H1 (cell line): ENCODE results near the gene MGAT4B. TPM values are rescaled to one million over a fixed set of nuclear protein-coding genes. Genes with fewer than 3 reads are reported as not detected.
A peak's percentile ranks its signal among the peaks of the same experiment; 100 is the strongest.

ENCODE experiments used
- CTCF ChIA-PET: fragments of 300-600 bp; sonication (Branson Sonifier 250); formaldehyde crosslinking; loops from one replicate; lab custom pipeline; 2021; ENCODE audit not compliant: partially characterized antibody; lab: Charles Lee
- POLR2A ChIA-PET: fragments of 300-600 bp; sonication (Branson Sonifier 250); formaldehyde crosslinking; loops from one replicate; lab custom pipeline; 2021; ENCODE audit warnings: inconsistent platforms; ENCODE audit not compliant: partially characterized antibody; lab: Charles Lee
- DNase-seq, 2 experiments: peaks; one replicate each; pipeline versions ENCODE4 v3.0.0 to v3.0.0-alpha.2; 2010 to 2022; ENCODE audit warnings: low spot score in 2 of 2, low read depth in 1 of 2, mixed read lengths in 1 of 2
- FAIRE-seq: peaks from 2 replicates; lab custom pipeline; 2011; peaks lifted over from hg19 to GRCh38; lab: Jason Lieb, UNC
- H2AFZ ChIP-seq: 2 replicates; pipeline ENCODE4 v1.8.1; 2012; ENCODE audit warnings: low read length, inconsistent platforms
- H2AK5ac ChIP-seq: 2 replicates; pipeline ENCODE4 v1.6.1; 2013; ENCODE audit warnings: low read depth, low read length
- H2BK120ac ChIP-seq: replicated peaks from 2 replicates; pipeline ENCODE3; 2013; ENCODE audit warnings: low read depth, low read length, inconsistent platforms
- H2BK12ac ChIP-seq: 2 replicates; pipeline ENCODE4 v1.6.1; 2013; ENCODE audit warnings: low read depth, low read length
- H2BK15ac ChIP-seq: 2 replicates; pipeline ENCODE4 v1.6.1; 2013; ENCODE audit warnings: low read length
- H2BK20ac ChIP-seq: 2 replicates; pipeline ENCODE4 v1.6.1; 2013; ENCODE audit warnings: low read length
- H2BK5ac ChIP-seq: 2 replicates; pipeline ENCODE4 v1.6.1; 2013; ENCODE audit warnings: low read depth, low read length
- H3K14ac ChIP-seq: 2 replicates; pipeline ENCODE4 v1.6.1; 2013; ENCODE audit warnings: inconsistent platforms; ENCODE audit not compliant: insufficient read length
- H3K18ac ChIP-seq: 2 replicates; pipeline ENCODE4 v1.6.1; 2013; ENCODE audit warnings: low read length; ENCODE audit errors: extremely low read depth
- H3K23ac ChIP-seq: 2 replicates; pipeline ENCODE4 v1.6.1; 2013; ENCODE audit warnings: inconsistent platforms; ENCODE audit not compliant: insufficient read length
- H3K23me2 ChIP-seq: 2 replicates; pipeline ENCODE4 v1.6.1; 2013; ENCODE audit warnings: low read depth, low read length
- H3K27ac ChIP-seq: 2 replicates; pipeline ENCODE4 v1.6.1; 2011; ENCODE audit warnings: low read depth, low read length, inconsistent platforms
- H3K27me3 ChIP-seq, 4 experiments: replicated peaks in 1 of 4; 1 replicate in 1 of 4; 2 replicates in 3 of 4; pipeline versions ENCODE4 v1.6.1 to v1.8.1; 2011 to 2013; ENCODE audit warnings: low read length in 3 of 4, mild to moderate bottlenecking in 3 of 4, inconsistent platforms in 2 of 4, mixed read lengths in 2 of 4, moderate library complexity in 1 of 4; ENCODE audit not compliant: control insufficient read depth in 3 of 4, insufficient read depth in 3 of 4; ENCODE audit errors: extremely low read depth in 1 of 4
- H3K36me3 ChIP-seq, 4 experiments: 2 replicates each; pipeline versions ENCODE4 v1.6.1 to v1.8.1; 2011 to 2013; ENCODE audit warnings: mild to moderate bottlenecking in 4 of 4, low read length in 3 of 4, moderate library complexity in 2 of 4, control low read depth in 1 of 4, inconsistent platforms in 1 of 4; ENCODE audit not compliant: insufficient read depth in 4 of 4, control insufficient read depth in 2 of 4
- H3K4ac ChIP-seq: replicated peaks from 2 replicates; pipeline ENCODE3; 2013; ENCODE audit warnings: low read length, low read depth, mixed read lengths, inconsistent platforms; ENCODE audit not compliant: insufficient read length
- H3K4me1 ChIP-seq, 4 experiments: replicated peaks in 1 of 4; 1 replicate in 1 of 4; 2 replicates in 3 of 4; pipeline versions ENCODE4 v1.6.1 to v1.8.1; 2011 to 2013; ENCODE audit warnings: low read length in 3 of 4, inconsistent platforms in 2 of 4, mixed read lengths in 1 of 4; ENCODE audit not compliant: insufficient read depth in 4 of 4, control insufficient read depth in 3 of 4
- H3K4me2 ChIP-seq, 2 experiments: 2 replicates each; pipeline versions ENCODE4 v1.6.1 to v1.8.1; 2011 to 2013; ENCODE audit warnings: low read depth in 2 of 2, low read length in 2 of 2, control low read depth in 1 of 2, inconsistent platforms in 1 of 2, mild to moderate bottlenecking in 1 of 2; ENCODE audit not compliant: insufficient read depth in 1 of 2
- H3K4me3 ChIP-seq, 4 experiments: fragments of 200-600, 300-600 bp in 1 of 4; sonication (generic), shearing (Covaris generic), sonication (Bioruptor Twin) in 1 of 4; 2 replicates each; pipeline versions ENCODE4 v1.5.1 to v1.8.1; 2011 to 2016; ENCODE audit warnings: low read length in 4 of 4, low read depth in 3 of 4, control low read depth in 2 of 4, inconsistent platforms in 2 of 4, mild to moderate bottlenecking in 2 of 4, mixed read lengths in 1 of 4, moderate library complexity in 1 of 4; ENCODE audit not compliant: insufficient read depth in 2 of 4; ENCODE audit errors: extremely low read depth in 1 of 4
- H3K56ac ChIP-seq: replicated peaks from 2 replicates; pipeline ENCODE3; 2013; ENCODE audit warnings: low read depth, mild to moderate bottlenecking, mixed read lengths, low read length, inconsistent platforms; ENCODE audit not compliant: insufficient read length
- H3K79me1 ChIP-seq: 2 replicates; pipeline ENCODE4 v1.6.1; 2013; ENCODE audit warnings: low read depth, low read length, control low read depth
- H3K79me2 ChIP-seq, 2 experiments: 2 replicates each; pipeline versions ENCODE4 v1.6.1 to v1.8.1; 2012 to 2013; ENCODE audit warnings: low read length in 2 of 2, mild to moderate bottlenecking in 2 of 2, inconsistent platforms in 1 of 2; ENCODE audit not compliant: insufficient read depth in 2 of 2, control insufficient read depth in 1 of 2
- H3K9ac ChIP-seq, 4 experiments: replicated peaks in 1 of 4; 1 replicate in 1 of 4; 2 replicates in 3 of 4; pipeline versions ENCODE4 v1.6.1 to v1.8.1; 2011 to 2013; ENCODE audit warnings: low read depth in 3 of 4, low read length in 3 of 4, control low read depth in 2 of 4, mild to moderate bottlenecking in 2 of 4, moderate library complexity in 2 of 4, inconsistent platforms in 1 of 4; ENCODE audit errors: extremely low read depth in 1 of 4
- H3K9me3 ChIP-seq, 2 experiments: 2 replicates each; pipeline versions ENCODE4 v1.6.1 to v1.8.1; 2012 to 2013; ENCODE audit warnings: mild to moderate bottlenecking in 2 of 2, moderate library complexity in 2 of 2, control low read depth in 1 of 2, inconsistent platforms in 1 of 2, low read depth in 1 of 2, low read length in 1 of 2, mixed read lengths in 1 of 2; ENCODE audit not compliant: insufficient read depth in 2 of 2
- H4K20me1 ChIP-seq, 2 experiments: replicated peaks in 1 of 2; 2 replicates each; pipeline versions ENCODE3 to v1.8.1; 2011 to 2013; ENCODE audit warnings: inconsistent platforms in 2 of 2, low read length in 2 of 2, mild to moderate bottlenecking in 1 of 2; ENCODE audit not compliant: insufficient read depth in 2 of 2, control insufficient read depth in 1 of 2
- H4K5ac ChIP-seq: 2 replicates; pipeline ENCODE4 v1.6.1; 2013; ENCODE audit warnings: low read length, low read depth, mixed read lengths, inconsistent platforms; ENCODE audit not compliant: insufficient read length
- H4K8ac ChIP-seq: 2 replicates; pipeline ENCODE4 v1.8.0; 2013; ENCODE audit warnings: mild to moderate bottlenecking, moderate library complexity, low read length, inconsistent platforms; ENCODE audit not compliant: insufficient read depth; ENCODE audit errors: extremely low read depth
- H4K91ac ChIP-seq: replicated peaks from 2 replicates; pipeline ENCODE3; 2013; ENCODE audit warnings: low read length, mixed read lengths, inconsistent platforms; ENCODE audit not compliant: insufficient read length
- GABPA ChIP-seq: IDR thresholded peaks from 2 replicates; pipeline ENCODE4 v1.6.1; 2011; ENCODE audit warnings: mild to moderate bottlenecking, low read length, moderate library complexity, borderline replicate concordance; ENCODE audit not compliant: insufficient read depth
- GTF2F1 ChIP-seq: IDR thresholded peaks from 2 replicates; pipeline ENCODE4 v1.6.1; 2012; ENCODE audit warnings: low read depth, low read length, improper control_type of control experiment, borderline replicate concordance
- WGBS, 2 experiments: shearing (Covaris generic) in 1 of 2; methylation state at CpG; one replicate each; pipeline versions ENCODE4 v1.1.6 to v1.1.7; 2013 to 2015; ENCODE audit warnings: low lambda C conversion rate in 2 of 2, mixed read lengths in 2 of 2, inconsistent platforms in 1 of 2, low coverage in 1 of 2, missing lambda C conversion rate in 1 of 2; ENCODE audit not compliant: insufficient replicate concordance in 2 of 2, insufficient coverage in 1 of 2, insufficient read length in 1 of 2; ENCODE audit errors: extremely low coverage in 1 of 2, missing lambda C conversion rate in 1 of 2; 5-methylcytosine and 5-hydroxymethylcytosine counted together
- polyA plus RNA-seq, 7 experiments: library from polyadenylated mRNA; depleted of rRNA in 3 of 7; stranded (reverse) in 5 of 7; unstranded in 2 of 7; fragments of >200 nt in 5 of 7; fragments of 200-250 nt in 2 of 7; gene quantifications; 1 replicate in 5 of 7; 2 replicates in 1 of 7; 4 replicates in 1 of 7; pipeline versions ENCODE4 v1.2.1 to v1.2.3, GENCODE V29; 2011 to 2013; ENCODE audit warnings: missing spikeins in 2 of 7, mixed read lengths in 2 of 7
- total RNA-seq: library from RNA; stranded (reverse); fragmentation: NEBNext Ultra II Directional; extraction: Animal tissue kit (Norgen Biotek cat#: 25700); gene quantifications from 2 replicates; pipeline ENCODE4 v1.2.1, GENCODE V29; 2021

Gene MGAT4B
- total and polyA plus RNA-seq, 2 of the 8 experiments (the other 6 are each of a cell fraction or from before 2014, with no cell fraction given), result 116 to 128 TPM

DNA sequence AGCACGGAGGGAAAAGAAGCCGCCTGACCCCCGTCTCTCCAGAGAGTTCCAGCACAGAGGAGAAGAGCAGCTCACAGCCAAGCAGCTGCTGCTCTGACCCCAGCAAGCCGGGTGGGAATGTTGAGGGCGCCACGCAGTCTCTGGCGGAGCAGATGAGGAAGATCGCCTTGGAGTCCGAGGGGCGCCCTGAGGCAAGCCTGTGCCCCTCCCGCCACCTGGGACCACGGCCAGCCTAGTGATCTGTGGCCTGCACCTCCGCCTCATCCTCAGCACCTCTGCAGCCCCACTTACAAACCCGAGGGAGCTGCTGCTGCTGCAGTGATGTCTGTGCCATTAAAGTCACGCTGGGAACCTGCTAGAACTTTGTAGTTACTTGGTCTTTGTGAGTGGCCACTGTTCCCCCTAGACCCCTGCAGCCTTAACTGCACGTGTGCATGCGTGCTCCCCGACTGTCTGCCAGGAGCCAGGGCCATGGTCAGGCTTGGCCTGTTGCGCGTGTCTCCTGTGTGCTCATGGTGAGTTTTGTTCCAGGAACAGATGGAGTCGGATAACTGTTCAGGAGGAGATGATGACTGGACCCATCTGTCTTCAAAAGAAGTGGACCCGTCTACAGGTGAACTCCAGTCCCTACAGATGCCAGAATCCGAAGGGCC lies 26.5 kb upstream of the MGAT4B start:
- no peak overlapping the region for H3K23ac ChIP-seq
- H3K36me3 ChIP-seq, result peaks cover 31 to 75% (median 55%) of the 10 kb centered on the region in 4 experiments
- no peak overlapping the region for H4K5ac ChIP-seq
- H3K23me2 ChIP-seq, result no peaks in the 10 kb centered on the region
- H2BK5ac ChIP-seq, result no peak overlapping the region
- no peak overlapping the region for H3K4ac ChIP-seq
- no peak overlapping the region for H3K4me2 ChIP-seq
- no peak for FAIRE-seq
- no peak overlapping the region for H4K91ac ChIP-seq
- CTCF ChIA-PET, result interaction anchor here (0.7 to 1.9 kb wide), 8 partner anchors 11 to 496 kb away, joined by 3 to 8 read pairs (median 3); no protein-coding TSS in a partner anchor
- no peaks in the 10 kb centered on the region for H3K27me3 ChIP-seq
- WGBS, 2 experiments, result 91% methylated on average over 23 of the region's 23 CpGs; no CpG with 5 or more reads in 1 of the 2 experiments
- no peak overlapping the region for H3K56ac ChIP-seq
- H3K9me3 ChIP-seq, result no peaks in the 10 kb centered on the region; a peak in 1 of 4 replicates
- POLR2A ChIA-PET, result interaction anchor here (1.0 to 5.7 kb wide), 8 partner anchors 9 to 75 kb away, joined by 3 to 47 read pairs (median 6); partner anchors contain the start of gene SQSTM1
- peaks cover 0 to 3% (median 1%) of the 10 kb centered on the region in 4 experiments; a peak in 4 of 7 replicates for H3K4me1 ChIP-seq
- no peak overlapping the region for H3K14ac ChIP-seq
- peaks cover 8 to 10% of the 10 kb centered on the region in 2 experiments for H4K20me1 ChIP-seq
- no peak overlapping the region for H3K9ac ChIP-seq
- H3K4me3 ChIP-seq, result no peak overlapping the region
- H4K8ac ChIP-seq, result peak overlapping the region; percentile 4; the same call in 1 of the 2 replicates
- H3K79me1 ChIP-seq, result no peaks in the 10 kb centered on the region; the same call in 1 of the 2 replicates
- no peak overlapping the region for H3K18ac ChIP-seq
- no peak overlapping the region for H2AFZ ChIP-seq
- H2BK12ac ChIP-seq, result no peak overlapping the region
- no peak overlapping the region for H2BK20ac ChIP-seq
- no peaks in the 10 kb centered on the region for H3K79me2 ChIP-seq
- H3K27ac ChIP-seq, result no peak overlapping the region
- no peak for DNase-seq
- no peak overlapping the region for H2BK15ac ChIP-seq
- H2BK120ac ChIP-seq, result no peak overlapping the region
- no peak overlapping the region for H2AK5ac ChIP-seq
- TF ChIP-seq GABPA, result no peak
- no peak for TF ChIP-seq GTF2F1
